Suppressor macrophage treated with lipopolysaccharide for 1 hour (primary cell): ENCODE results near the gene PRRT1.
A peak's percentile ranks its signal among the peaks of the same experiment; 100 is the strongest.
"Not testable (repeated sequence)": the region's sequence is repeated elsewhere in the genome, so short reads cannot be mapped to it uniquely, and the experiment has no call there.

Source experiments
- DNase-seq, 3 donors: peaks; one replicate each; pipeline ENCODE4 v3.0.0-alpha.2; 2020 to 2022

The PRRT1 gene

GRCh38 chr6:32151863-32152768 lies at the start of gene PRRT1:
Gene PRRT1 (minus strand): TSS chr6:32151939. CDS start chr6:32151827, 112 bp downstream.
- DNase-seq, result no peak

GRCh38 chr6:32200711-32201475 lies 49.2 kb upstream of the PRRT1 start:
- no peak for DNase-seq

GRCh38 chr6:32198866-32199265 lies 47.1 kb upstream of the PRRT1 start:
- DNase-seq, result no peak

GRCh38 chr6:32198345-32198696 lies 46.6 kb upstream of the PRRT1 start:
- DNase-seq, result no peak

- peak; percentile 80 to 85 (median 84) for DNase-seq
Observed at GRCh38 chr6:32196682-32197616, 45.2 kb upstream of the PRRT1 start.

GRCh38 chr6:32195902-32196681 lies 44.4 kb upstream of the PRRT1 start:
- DNase-seq, result peak; percentile 56 to 83 (median 70)

- DNase-seq, result peak; percentile 100
Observed at GRCh38 chr6:32195652-32195901, 43.8 kb upstream of the PRRT1 start.

GRCh38 chr6:32194825-32195651 lies 43.3 kb upstream of the PRRT1 start:
- peak; percentile 69 to 71 (median 70) for DNase-seq

- DNase-seq, result no peak
Observed at GRCh38 chr6:32194388-32194787, 42.6 kb upstream of the PRRT1 start.

- DNase-seq, result not testable (repeated sequence)
Observed at GRCh38 chr6:32193096-32193495, 41.4 kb upstream of the PRRT1 start.

- peak; percentile 62 to 84 (median 68) for DNase-seq
Observed at GRCh38 chr6:32192608-32193039, 40.9 kb upstream of the PRRT1 start, which contains the start of gene GPSM3. Gene GPSM3 (minus strand): TSS chr6:32192643. CDS start chr6:32192513, 130 bp downstream.

- peak; percentile 68 to 85 (median 75) for DNase-seq
Observed at GRCh38 chr6:32191696-32192607, 40.2 kb upstream of the PRRT1 start.

GRCh38 chr6:32190911-32191677 lies 39.4 kb upstream of the PRRT1 start:
- DNase-seq, result peak in 2 of 3 donors; percentile 50 to 70

- peak; percentile 90 to 95 (median 91) for DNase-seq
Observed at GRCh38 chr6:32190054-32190851, 38.5 kb upstream of the PRRT1 start, which contains the start of gene PBX2. Gene PBX2 (minus strand): TSS chr6:32190202. CDS start chr6:32189915, 287 bp downstream.

- no peak for DNase-seq
Observed at GRCh38 chr6:32189742-32190053, 38.0 kb upstream of the PRRT1 start.

- DNase-seq, result no peak
Observed at GRCh38 chr6:32189069-32189741, 37.5 kb upstream of the PRRT1 start.

GRCh38 chr6:32188381-32189068 lies 36.8 kb upstream of the PRRT1 start:
- DNase-seq, result peak in 1 of 3 donors; percentile 47
